Activated T-cell treated with anti-CD3 and anti-CD28 coated beads for 1 hour (primary cell): Measurements from ENCODE around the gene UBA3.

Experiments
- DNase-seq: peaks from one replicate; pipeline ENCODE4 v3.0.0-alpha.2; 2020; ENCODE audit warnings: low read depth

UBA3 gene

GRCh38 chr3:69065318-69065964 is 14.7 kb downstream of the UBA3 start:
- DNase-seq = no peak

- no peak for DNase-seq
These were observed 16.5 kb downstream of the UBA3 start for GRCh38 chr3:69063636-69064035.

GRCh38 chr3:69059688-69060087 is 20.5 kb downstream of the UBA3 start:
- no peak for DNase-seq

- no peak for DNase-seq
These were observed 21.3 kb downstream of the UBA3 start for GRCh38 chr3:69058947-69059224.

- no peak for DNase-seq
These were observed 21.8 kb downstream of the UBA3 start for GRCh38 chr3:69058180-69058946.

GRCh38 chr3:69052472-69052898 is 27.7 kb downstream of the UBA3 start:
- DNase-seq = no peak

GRCh38 chr3:69051756-69052471 is 28.3 kb downstream of the UBA3 start, which contains the start of gene TMF1:
TMF1 (minus strand) TSS chr3:69052333; CDS start chr3:69052086, 247 bp downstream.
- peak; percentile 97 for DNase-seq

DNA sequence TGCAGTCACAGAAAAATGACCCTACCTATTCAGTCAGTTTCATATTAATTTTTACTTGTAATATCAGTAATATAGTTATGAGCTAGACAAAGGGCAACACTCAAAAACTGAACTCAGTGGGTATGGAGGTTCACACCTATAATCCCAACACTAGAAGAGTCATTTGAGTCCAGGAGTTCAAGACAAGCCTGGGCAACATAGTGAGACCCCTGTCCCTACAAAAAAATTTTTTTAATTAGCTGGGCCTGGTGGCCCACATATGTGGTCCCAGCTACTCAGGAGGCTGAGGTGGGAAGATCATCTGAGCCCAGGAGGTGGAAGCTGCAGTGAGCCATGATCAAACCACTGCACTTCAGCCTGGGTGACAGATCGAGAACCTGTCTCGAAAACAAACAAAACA is 31.2 kb downstream of the UBA3 start:
- no peak for DNase-seq

DNA sequence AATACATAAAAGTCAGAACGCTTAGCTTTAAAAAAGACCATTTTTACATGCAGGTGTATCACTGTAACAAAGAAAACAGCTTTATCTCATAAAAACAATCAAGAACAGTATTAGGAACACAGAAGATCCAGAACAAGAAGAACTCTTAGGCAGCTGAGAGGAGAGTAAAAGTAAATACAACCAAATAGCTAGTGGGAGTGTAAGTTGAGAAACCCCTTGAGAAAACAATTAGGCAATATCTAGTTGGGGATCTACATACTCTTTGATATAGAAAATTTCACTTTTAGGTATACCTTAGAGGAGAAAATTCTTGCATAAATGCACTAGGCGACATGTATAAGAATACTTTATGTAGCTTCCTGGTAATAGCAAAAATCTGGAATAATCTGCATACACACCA is 35.6 kb downstream of the UBA3 start:
- no peak for DNase-seq

- DNase-seq = no peak
These were observed 46.7 kb downstream of the UBA3 start for GRCh38 chr3:69033470-69033869.

DNA sequence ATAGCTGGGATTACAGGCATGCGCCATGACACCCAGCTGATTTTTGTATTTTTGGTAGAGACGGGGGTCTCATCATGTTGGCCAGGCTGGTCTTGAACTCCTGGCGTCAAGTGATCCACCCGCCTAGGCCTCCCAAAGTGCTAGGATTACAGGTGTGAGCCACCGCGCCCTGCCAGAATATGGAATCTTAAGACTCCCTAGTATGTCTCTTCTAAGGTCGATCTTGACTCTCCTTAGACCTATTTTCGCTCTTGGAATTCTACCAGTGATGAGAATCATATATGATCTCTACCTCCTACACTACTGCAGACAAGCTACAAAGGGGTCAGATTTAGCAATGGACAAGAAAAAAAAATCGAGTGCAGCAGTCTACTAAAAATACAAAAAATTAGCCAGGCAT is 47.4 kb downstream of the UBA3 start:
- DNase-seq = no peak

- no peak for DNase-seq
These were observed 48.0 kb downstream of the UBA3 start for GRCh38 chr3:69032142-69032541.

DNA sequence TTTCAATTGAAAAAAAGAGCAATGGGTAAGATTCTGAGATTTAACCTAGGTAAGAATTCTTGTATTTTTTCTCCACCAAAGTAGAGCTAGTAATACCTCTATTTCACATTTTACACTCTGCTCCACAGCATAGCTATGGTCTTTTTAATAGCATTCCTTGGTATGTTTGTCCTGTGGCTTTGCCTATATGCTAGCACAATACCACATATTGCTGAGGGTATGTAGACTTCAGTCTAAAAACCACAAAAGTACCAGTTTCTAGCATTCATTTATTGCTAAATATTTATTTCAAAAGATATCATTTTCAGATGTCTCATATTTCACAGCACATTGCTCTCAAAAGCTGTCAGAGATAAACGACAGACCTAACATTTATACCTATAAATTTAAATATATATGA is 48.5 kb downstream of the UBA3 start:
- DNase-seq = no peak

DNA sequence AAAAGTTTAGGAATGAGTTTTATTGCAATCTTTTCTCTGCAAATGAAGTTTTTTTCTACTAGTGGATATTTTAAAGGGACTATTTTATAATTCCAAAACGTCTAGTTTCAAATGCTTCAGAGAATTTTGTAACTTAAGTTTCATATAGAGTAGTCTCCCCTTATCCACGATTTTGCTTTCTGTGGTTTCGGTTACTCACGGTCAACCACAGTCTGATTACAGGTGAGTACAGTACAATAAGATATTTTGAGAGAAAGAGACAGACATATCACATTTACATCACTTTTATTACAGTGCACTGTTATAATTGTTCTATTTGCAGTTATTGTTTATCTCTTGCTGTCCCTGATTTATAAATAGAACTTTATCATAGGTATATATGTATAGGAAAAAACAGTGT is 59.3 kb downstream of the UBA3 start:
- no peak for DNase-seq

DNA sequence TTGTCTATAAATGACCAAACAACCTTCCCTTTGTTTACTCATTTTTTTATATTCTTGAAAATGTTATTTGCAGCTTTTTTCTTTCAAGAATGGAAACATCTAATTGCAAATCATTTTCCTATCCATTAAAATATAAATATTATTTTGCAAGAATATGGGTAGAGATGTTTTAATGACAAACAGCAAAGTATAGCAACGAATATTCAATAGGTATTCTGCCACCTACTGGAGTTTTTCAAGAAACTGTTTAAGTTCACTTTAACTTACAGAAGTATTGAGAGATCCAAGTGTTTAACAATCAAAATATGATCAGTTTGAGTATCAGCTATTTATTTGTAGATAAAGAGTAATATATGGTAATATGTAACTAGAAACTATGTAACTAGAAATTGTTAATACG is 59.7 kb downstream of the UBA3 start:
- DNase-seq = no peak

GRCh38 chr3:69016901-69017300 is 63.3 kb downstream of the UBA3 start:
- no peak for DNase-seq

- no peak for DNase-seq
These were observed 64.1 kb downstream of the UBA3 start for GRCh38 chr3:69016102-69016501.

DNA sequence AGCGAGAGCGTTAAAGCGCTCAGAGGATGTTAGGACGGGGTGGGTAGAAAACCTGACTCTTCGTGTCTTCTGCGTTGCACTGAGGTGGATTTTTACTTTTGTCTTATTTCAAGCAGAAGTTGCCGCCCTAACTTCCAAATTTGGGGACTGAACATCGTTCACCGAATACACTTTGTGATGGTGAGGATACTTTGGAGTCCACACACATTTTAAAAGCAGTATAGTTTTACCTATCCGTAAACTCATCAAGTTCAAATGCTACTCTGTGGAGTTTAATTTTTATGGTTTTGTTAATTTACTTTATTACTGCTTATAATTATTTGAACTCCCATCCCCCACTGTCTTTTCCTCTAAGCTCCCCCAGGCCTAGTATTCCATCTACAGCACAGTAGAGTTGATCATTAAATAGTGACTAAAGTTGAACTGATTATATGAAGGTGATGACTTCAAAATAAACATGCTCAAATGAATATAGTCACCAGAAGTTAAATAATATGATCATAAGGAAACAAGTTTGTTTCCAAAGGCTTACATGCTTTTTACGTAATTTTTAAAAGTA is 66.1 kb downstream of the UBA3 start:
- DNase-seq = no peak

- peak; percentile 72 for DNase-seq
These were observed 66.7 kb downstream of the UBA3 start, which contains the start of gene EOGT for GRCh38 chr3:69013253-69014021. EOGT (minus strand) TSS chr3:69013684; CDS start chr3:69009846, 3,838 bp downstream.

GRCh38 chr3:69012800-69013252 is 67.3 kb downstream of the UBA3 start:
- no peak for DNase-seq

- no peak for DNase-seq
These were observed 67.9 kb downstream of the UBA3 start for GRCh38 chr3:69012100-69012799.
